Activated CD4-positive, alpha-beta T cell treated with anti-CD3 and anti-CD28 coated beads for 36 hours (primary cell): ENCODE measurements around the gene CERK. TPM values are rescaled to one million over a fixed set of nuclear protein-coding genes. Genes with fewer than 3 reads are reported as not detected.
A peak's percentile ranks its signal among the peaks of the same experiment; 100 is the strongest.

Experiments
- ATAC-seq: fragments of 200-7000 bp; cut with Tn5 transposase; one replicate; pipeline ENCODE4 v1.10.0; 2021; ENCODE audit warnings: mild to moderate bottlenecking, moderate library complexity
- CTCF ChIA-PET: fragments of 350-600 bp; sonication (Branson Sonifier 250); formaldehyde crosslinking; loops from one replicate; lab custom pipeline; 2021; ENCODE audit warnings: antibody characterized with exemption; lab: Charles Lee
- POLR2A ChIA-PET: fragments of 350-600 bp; sonication (Branson Sonifier 250); formaldehyde crosslinking; loops from one replicate; lab custom pipeline; 2021; ENCODE audit warnings: antibody characterized with exemption, inconsistent platforms; lab: Charles Lee
- DNase-seq: peaks from one replicate; pipeline ENCODE4 v3.0.0-alpha.2; 2020
- H3K27ac Mint-ChIP-seq: one replicate; pipeline ENCODE4 v1.8.0; 2021; ENCODE audit warnings: mixed read lengths
- H3K27me3 Mint-ChIP-seq: one replicate; pipeline ENCODE4 v1.8.0; 2021; ENCODE audit warnings: mixed read lengths
- H3K36me3 Mint-ChIP-seq: one replicate; pipeline ENCODE4 v1.8.0; 2021; ENCODE audit warnings: low read depth, mixed read lengths
- H3K4me1 Mint-ChIP-seq: one replicate; pipeline ENCODE4 v1.8.0; 2021; ENCODE audit warnings: mixed read lengths
- H3K4me3 Mint-ChIP-seq: one replicate; pipeline ENCODE4 v1.8.0; 2021; ENCODE audit warnings: mild to moderate bottlenecking, moderate library complexity, mixed read lengths
- H3K9me3 Mint-ChIP-seq: one replicate; pipeline ENCODE4 v1.8.0; 2021; ENCODE audit warnings: low read depth, mixed read lengths
- intact Hi-C, 2 experiments: fragments of 100-400 bp; cut with DNase I in 1 of 2; cut with micrococcal nuclease in 1 of 2; formaldehyde crosslinking; loops; one replicate each; pipeline versions ENCODE4 v1.14.2 to v1.15.1; 2022 to 2024; cut with DNase I, micrococcal nuclease
- total RNA-seq, 2 experiments: library from RNA; stranded (reverse); gene quantifications; one replicate each; pipeline ENCODE4 v1.2.3, GENCODE V29; 2021

CERK gene
- total RNA-seq, 2 experiments from 2014 or later = 27.0 to 32.8 TPM

GRCh38 chr22:46719921-46720320 is 18.1 kb downstream of the CERK start:
- ATAC-seq (no peak), DNase-seq (no peak)
- intact Hi-C loops = no loop called here
- Mint-ChIP-seq H3K4me3 (no peak overlapping the region), H3K27ac (no peak overlapping the region), H3K9me3 (no peaks in the 10 kb centered on the region), H3K36me3 (peaks cover 27% of the 10 kb centered on the region), H3K4me1 (peaks cover 6% of the 10 kb centered on the region), H3K27me3 (no peaks in the 10 kb centered on the region)
- ChIA-PET CTCF (interaction anchor here (0.8 kb wide), 1 partner anchor 38 kb away, joined by 4 read pairs; no protein-coding TSS in a partner anchor), POLR2A (interaction anchor here (1.6 kb wide), 1 partner anchor 157 kb away, joined by 4 read pairs; no protein-coding TSS in a partner anchor)

GRCh38 chr22:46714550-46714949 is 23.5 kb downstream of the CERK start:
- Mint-ChIP-seq H3K4me1 (peaks cover 9% of the 10 kb centered on the region), H3K27ac (peak overlapping the region; percentile 19), H3K36me3 (peaks cover 43% of the 10 kb centered on the region), H3K9me3 (no peaks in the 10 kb centered on the region), H3K27me3 (no peaks in the 10 kb centered on the region), H3K4me3 (no peak overlapping the region)
- intact Hi-C loops = no loop called here
- CTCF ChIA-PET = interaction anchor here (0.6 kb wide), 1 partner anchor 10 kb away, joined by 3 read pairs; no protein-coding TSS in a partner anchor
- DNase-seq (no peak), ATAC-seq (no peak)
- POLR2A ChIA-PET = no interaction called here

- POLR2A ChIA-PET = no interaction called here
- DNase-seq (no peak), ATAC-seq (no peak)
- Mint-ChIP-seq H3K36me3 (peaks cover 48% of the 10 kb centered on the region), H3K27ac (no peak overlapping the region), H3K4me1 (peaks cover 9% of the 10 kb centered on the region), H3K4me3 (no peak overlapping the region), H3K27me3 (no peaks in the 10 kb centered on the region), H3K9me3 (no peaks in the 10 kb centered on the region)
- CTCF ChIA-PET = no interaction called here
- intact Hi-C loops = no loop called here
These were observed 25.8 kb downstream of the CERK start for GRCh38 chr22:46712288-46712687.

GRCh38 chr22:46710806-46711205 is 27.2 kb downstream of the CERK start:
- H3K27ac Mint-ChIP-seq = peak overlapping the region; percentile 45
- H3K4me3 Mint-ChIP-seq = no peak overlapping the region
- ATAC-seq (no peak), DNase-seq (peak; percentile 19)
- H3K4me1 Mint-ChIP-seq = peaks cover 9% of the 10 kb centered on the region
- H3K27me3 Mint-ChIP-seq = no peaks in the 10 kb centered on the region
- H3K36me3 Mint-ChIP-seq = peaks cover 56% of the 10 kb centered on the region
- H3K9me3 Mint-ChIP-seq = no peaks in the 10 kb centered on the region
- POLR2A ChIA-PET = no interaction called here
- intact Hi-C loops = no loop called here
- CTCF ChIA-PET = no interaction called here

GRCh38 chr22:46708766-46709330 is 29.2 kb downstream of the CERK start:
- no peak overlapping the region for H3K4me3 Mint-ChIP-seq
- H3K36me3 Mint-ChIP-seq = peaks cover 60% of the 10 kb centered on the region
- no peaks in the 10 kb centered on the region for H3K9me3 Mint-ChIP-seq
- ATAC-seq = no peak
- peak overlapping the region; percentile 4 for H3K27ac Mint-ChIP-seq
- no peaks in the 10 kb centered on the region for H3K27me3 Mint-ChIP-seq
- DNase-seq = no peak
- ChIA-PET CTCF (interaction anchor here (1.1 kb wide), 1 partner anchor 30 kb away, joined by 3 read pairs; no protein-coding TSS in a partner anchor), POLR2A (no interaction called here)
- intact Hi-C loops = no loop called here
- peaks cover 6% of the 10 kb centered on the region for H3K4me1 Mint-ChIP-seq

- POLR2A ChIA-PET = no interaction called here
- H3K27ac Mint-ChIP-seq = no peak overlapping the region
These were observed 30.1 kb downstream of the CERK start for GRCh38 chr22:46707827-46708570.

GRCh38 chr22:46707305-46707704 is 30.7 kb downstream of the CERK start:
- Mint-ChIP-seq H3K9me3 (no peaks in the 10 kb centered on the region), H3K36me3 (peaks cover 55% of the 10 kb centered on the region)

More at GRCh38 chr22:46707827-46708570, 30.1 kb downstream of the CERK start:
- H3K4me1 Mint-ChIP-seq = peaks cover 6% of the 10 kb centered on the region
- ATAC-seq (no peak), DNase-seq (no peak)
- intact Hi-C loops = no loop called here
- no peaks in the 10 kb centered on the region for H3K27me3 Mint-ChIP-seq
- CTCF ChIA-PET = no interaction called here
- H3K9me3 Mint-ChIP-seq = no peaks in the 10 kb centered on the region
- H3K36me3 Mint-ChIP-seq = peaks cover 58% of the 10 kb centered on the region
- no peak overlapping the region for H3K4me3 Mint-ChIP-seq

GRCh38 chr22:46706060-46706459 is 32.0 kb downstream of the CERK start:
- Mint-ChIP-seq H3K36me3 (peaks cover 48% of the 10 kb centered on the region), H3K27me3 (no peaks in the 10 kb centered on the region), H3K27ac (no peak overlapping the region), H3K9me3 (no peaks in the 10 kb centered on the region), H3K4me1 (peaks cover 4% of the 10 kb centered on the region), H3K4me3 (no peak overlapping the region)
- ChIA-PET POLR2A (no interaction called here), CTCF (no interaction called here)
- intact Hi-C loops = no loop called here
- no peak for DNase-seq
- ATAC-seq = no peak

More at GRCh38 chr22:46707305-46707704, 30.7 kb downstream of the CERK start:
- intact Hi-C loops = no loop called here
- ATAC-seq (no peak), DNase-seq (no peak)
- POLR2A ChIA-PET = no interaction called here
- Mint-ChIP-seq H3K4me3 (no peak overlapping the region), H3K4me1 (peaks cover 6% of the 10 kb centered on the region), H3K27me3 (no peaks in the 10 kb centered on the region), H3K27ac (no peak overlapping the region)
- CTCF ChIA-PET = no interaction called here

- H3K36me3 Mint-ChIP-seq = peaks cover 43% of the 10 kb centered on the region
These were observed 34.1 kb downstream of the CERK start for GRCh38 chr22:46703996-46704370.

GRCh38 chr22:46703171-46703995 is 34.7 kb downstream of the CERK start:
- ChIA-PET POLR2A (no interaction called here), CTCF (no interaction called here)
- Mint-ChIP-seq H3K4me1 (no peaks in the 10 kb centered on the region), H3K36me3 (peaks cover 43% of the 10 kb centered on the region), H3K27me3 (no peaks in the 10 kb centered on the region), H3K4me3 (no peak overlapping the region), H3K27ac (no peak overlapping the region), H3K9me3 (no peaks in the 10 kb centered on the region)
- no peak for ATAC-seq
- no peak for DNase-seq
- intact Hi-C loops = no loop called here

More at GRCh38 chr22:46703996-46704370, 34.1 kb downstream of the CERK start:
- ChIA-PET CTCF (no interaction called here), POLR2A (no interaction called here)
- Mint-ChIP-seq H3K27ac (no peak overlapping the region), H3K4me1 (no peaks in the 10 kb centered on the region), H3K27me3 (no peaks in the 10 kb centered on the region), H3K4me3 (no peak overlapping the region), H3K9me3 (no peaks in the 10 kb centered on the region)
- intact Hi-C loops = no loop called here
- DNase-seq (no peak), ATAC-seq (no peak)

- POLR2A ChIA-PET = no interaction called here
- no peaks in the 10 kb centered on the region for H3K4me1 Mint-ChIP-seq
- CTCF ChIA-PET = no interaction called here
- no peak overlapping the region for H3K4me3 Mint-ChIP-seq
- H3K27ac Mint-ChIP-seq = no peak overlapping the region
- H3K36me3 Mint-ChIP-seq = peaks cover 29% of the 10 kb centered on the region
- intact Hi-C loops = no loop called here
- no peak for DNase-seq
- no peaks in the 10 kb centered on the region for H3K27me3 Mint-ChIP-seq
- H3K9me3 Mint-ChIP-seq = no peaks in the 10 kb centered on the region
- ATAC-seq = no peak
These were observed 36.8 kb downstream of the CERK start for GRCh38 chr22:46701262-46701661.
